ENCODE results near the gene ABCC1.

- TF ChIP-seq POLR2A (IDR thresholded peaks at IDR 0.05) = no peak
- TF ChIP-seq, protein P1, sequence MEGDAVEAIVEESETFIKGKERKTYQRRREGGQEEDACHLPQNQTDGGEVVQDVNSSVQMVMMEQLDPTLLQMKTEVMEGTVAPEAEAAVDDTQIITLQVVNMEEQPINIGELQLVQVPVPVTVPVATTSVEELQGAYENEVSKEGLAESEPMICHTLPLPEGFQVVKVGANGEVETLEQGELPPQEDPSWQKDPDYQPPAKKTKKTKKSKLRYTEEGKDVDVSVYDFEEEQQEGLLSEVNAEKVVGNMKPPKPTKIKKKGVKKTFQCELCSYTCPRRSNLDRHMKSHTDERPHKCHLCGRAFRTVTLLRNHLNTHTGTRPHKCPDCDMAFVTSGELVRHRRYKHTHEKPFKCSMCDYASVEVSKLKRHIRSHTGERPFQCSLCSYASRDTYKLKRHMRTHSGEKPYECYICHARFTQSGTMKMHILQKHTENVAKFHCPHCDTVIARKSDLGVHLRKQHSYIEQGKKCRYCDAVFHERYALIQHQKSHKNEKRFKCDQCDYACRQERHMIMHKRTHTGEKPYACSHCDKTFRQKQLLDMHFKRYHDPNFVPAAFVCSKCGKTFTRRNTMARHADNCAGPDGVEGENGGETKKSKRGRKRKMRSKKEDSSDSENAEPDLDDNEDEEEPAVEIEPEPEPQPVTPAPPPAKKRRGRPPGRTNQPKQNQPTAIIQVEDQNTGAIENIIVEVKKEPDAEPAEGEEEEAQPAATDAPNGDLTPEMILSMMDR (IDR thresholded peaks at IDR 0.05) = no peak
Measured at GRCh38 chr16:15928261-15929104, 20.9 kb upstream of the ABCC1 start.

All from adrenal gland (tissue), 5 donors.